GM18511 (cell line): ENCODE measurements around the gene CELA2B.
"Not testable (repeated sequence)": the region's sequence is repeated elsewhere in the genome, so short reads cannot be mapped to it uniquely, and the experiment has no call there.

Experiments
- ATAC-seq: cut with Tn5 transposase; IDR thresholded peaks from one replicate; pipeline ENCODE4 v1.9.1; 2021; ENCODE audit warnings: mild to moderate bottlenecking, moderate library complexity; ENCODE audit not compliant: unreplicated experiment

Gene CELA2B

DNA sequence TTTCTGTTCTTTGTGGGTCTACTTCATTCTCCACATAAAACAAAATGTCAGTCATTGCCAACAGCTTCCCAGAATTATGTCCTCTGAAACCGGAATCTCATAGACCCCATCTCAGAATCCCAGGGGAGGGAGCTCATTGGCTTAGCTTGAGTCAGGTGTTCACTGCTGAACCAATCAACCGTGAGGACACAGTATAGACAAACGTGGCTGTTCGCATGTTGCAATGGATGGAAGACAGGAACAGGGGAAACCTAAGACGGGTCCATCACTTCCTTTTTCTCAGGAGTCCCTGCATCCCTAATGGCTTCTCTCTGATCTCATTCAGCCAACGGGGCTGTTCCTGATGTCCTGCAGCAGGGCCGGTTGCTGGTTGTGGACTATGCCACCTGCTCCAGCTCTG lies 10.2 kb upstream of the CELA2B start:
- ATAC-seq: no peak

DNA sequence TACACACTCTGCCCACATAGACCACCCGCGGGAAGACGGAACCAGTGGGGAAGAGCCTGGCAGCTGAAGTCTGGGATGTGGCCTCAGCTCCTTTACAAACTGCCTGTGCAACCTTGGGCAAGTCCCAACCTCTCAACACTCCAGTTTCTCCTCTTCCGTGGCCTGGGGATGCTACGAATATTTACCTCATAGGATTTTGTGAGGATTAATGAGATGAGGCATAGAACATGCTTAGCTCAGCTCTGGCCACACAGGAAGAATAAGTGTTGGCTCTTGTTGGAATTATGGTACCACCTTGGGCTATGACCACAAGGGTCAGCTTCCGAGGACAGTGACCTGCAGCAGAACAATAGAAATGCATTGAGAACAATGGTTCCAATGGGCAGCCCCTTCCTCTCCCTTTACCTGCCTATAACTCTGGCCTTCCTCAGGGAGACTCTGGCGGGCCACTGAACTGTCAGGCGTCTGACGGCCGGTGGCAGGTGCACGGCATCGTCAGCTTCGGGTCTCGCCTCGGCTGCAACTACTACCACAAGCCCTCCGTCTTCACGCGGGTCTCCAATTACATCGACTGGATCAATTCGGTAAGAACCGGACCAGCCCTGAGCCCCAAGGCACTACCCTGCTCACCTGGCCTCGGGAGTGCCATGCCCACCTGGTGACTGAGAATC lies 8.8 kb upstream of the CELA2B start:
- ATAC-seq: not testable (repeated sequence)

- no peak for ATAC-seq
Measured at GRCh38 chr1:15468145-15468544, 7.8 kb upstream of the CELA2B start.

DNA sequence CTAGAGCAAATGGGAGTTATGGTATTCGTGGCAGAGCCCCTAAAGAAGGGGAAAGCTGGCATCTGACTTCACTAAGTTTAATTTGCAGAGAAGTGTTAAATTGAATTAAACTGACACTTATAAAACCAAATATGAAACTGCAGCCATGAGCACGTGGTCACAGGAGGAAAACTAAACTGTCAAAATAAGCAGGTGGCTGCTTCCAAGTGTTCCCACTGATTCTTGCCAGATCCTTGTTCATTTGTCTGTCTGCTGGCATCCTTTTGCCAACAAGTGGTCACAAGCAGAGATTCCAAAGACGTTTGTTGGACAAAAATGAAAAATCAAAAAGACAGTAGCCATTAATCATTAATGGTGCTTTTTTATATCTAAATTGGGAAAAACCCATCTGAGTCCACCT lies 6.5 kb upstream of the CELA2B start:
- no peak for ATAC-seq

- not testable (repeated sequence) for ATAC-seq
Measured at GRCh38 chr1:15469821-15470448, 6.0 kb upstream of the CELA2B start.

DNA sequence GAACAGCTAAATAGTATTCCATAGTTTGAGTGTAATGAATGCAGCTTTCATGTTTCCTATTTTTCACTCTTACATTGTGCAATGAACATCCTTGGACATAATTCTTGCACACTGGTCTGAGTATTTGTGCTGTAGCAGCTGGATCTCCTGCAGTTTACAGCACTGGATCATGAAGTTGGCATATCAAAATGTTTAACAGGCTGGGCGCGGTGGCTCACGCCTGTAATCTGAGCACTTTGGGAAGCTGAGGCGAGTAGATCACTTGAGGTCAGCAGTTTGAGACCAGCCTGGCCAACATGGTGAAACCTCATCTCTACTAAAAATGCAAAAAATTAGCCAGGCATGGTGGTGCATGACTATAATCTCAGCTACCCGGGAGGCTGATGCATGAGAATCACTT lies 4.8 kb upstream of the CELA2B start:
- ATAC-seq: not testable (repeated sequence)

- not testable (repeated sequence) for ATAC-seq
Measured at GRCh38 chr1:15471723-15472122, 4.2 kb upstream of the CELA2B start.

DNA sequence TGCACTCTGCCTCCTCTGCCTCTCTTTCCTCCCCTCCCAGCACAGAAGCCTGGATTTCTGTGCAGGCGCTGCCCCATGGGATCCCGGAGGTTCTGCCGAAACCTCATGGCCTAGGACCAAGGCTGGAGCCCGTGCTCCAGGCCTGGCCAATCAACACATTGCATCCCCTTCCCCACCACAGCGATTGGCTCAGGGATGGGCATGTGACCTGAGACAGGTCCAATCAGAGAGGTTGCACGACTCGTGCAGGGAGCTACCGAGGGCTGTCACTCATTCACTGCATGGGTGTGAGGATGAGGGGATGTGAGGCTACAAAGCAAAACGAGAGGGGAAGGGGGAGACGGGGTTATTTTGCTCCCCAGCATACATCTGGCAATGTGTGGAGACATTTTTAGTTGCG lies 3.3 kb upstream of the CELA2B start:
- no peak for ATAC-seq

DNA sequence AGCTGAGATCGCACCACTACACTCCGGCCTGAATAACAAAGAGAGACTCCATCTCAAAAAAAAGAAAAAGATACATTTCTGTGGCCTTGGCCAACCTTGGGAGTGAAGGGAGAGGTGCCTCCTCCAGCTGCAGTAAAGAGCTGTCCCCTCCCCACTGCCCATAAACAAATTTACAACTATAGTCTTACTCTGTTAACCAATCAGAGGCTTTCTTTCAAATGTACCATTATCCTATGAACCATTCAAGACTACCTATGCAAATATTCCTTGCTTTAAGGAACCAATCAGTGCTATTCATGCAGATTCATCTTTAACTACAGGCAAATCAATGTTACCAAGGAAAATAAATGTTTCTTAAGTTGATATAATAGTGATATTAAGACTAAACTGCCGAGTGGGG lies 1.0 kb downstream of the CELA2B start:
- ATAC-seq: no peak

DNA sequence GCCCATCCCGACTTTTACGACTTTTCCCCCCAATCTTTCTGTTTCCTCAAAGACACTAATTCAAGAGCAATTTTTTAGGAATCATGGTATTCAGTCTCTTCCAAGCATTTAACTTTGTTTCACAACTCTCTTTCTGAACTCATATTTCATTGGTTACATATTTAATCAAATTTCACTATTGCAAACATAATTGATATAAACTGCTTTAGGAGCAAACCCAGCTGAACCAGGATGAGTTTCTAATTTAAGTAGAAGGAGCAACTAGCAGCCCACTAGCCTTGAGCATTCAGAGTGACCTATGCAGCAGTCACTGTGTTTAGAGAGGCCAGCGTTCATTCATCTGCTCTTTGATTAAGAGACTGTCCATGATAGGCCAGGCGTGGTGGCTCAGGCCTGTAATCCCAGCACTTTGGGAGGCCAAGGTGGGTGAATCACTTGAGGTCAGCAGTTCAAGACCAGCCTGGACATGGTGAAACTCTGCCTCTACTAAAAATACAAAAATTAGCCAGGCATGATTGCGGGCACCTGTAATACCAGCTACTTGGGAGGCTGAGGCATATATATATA lies 1.8 kb downstream of the CELA2B start:
- no peak for ATAC-seq

DNA sequence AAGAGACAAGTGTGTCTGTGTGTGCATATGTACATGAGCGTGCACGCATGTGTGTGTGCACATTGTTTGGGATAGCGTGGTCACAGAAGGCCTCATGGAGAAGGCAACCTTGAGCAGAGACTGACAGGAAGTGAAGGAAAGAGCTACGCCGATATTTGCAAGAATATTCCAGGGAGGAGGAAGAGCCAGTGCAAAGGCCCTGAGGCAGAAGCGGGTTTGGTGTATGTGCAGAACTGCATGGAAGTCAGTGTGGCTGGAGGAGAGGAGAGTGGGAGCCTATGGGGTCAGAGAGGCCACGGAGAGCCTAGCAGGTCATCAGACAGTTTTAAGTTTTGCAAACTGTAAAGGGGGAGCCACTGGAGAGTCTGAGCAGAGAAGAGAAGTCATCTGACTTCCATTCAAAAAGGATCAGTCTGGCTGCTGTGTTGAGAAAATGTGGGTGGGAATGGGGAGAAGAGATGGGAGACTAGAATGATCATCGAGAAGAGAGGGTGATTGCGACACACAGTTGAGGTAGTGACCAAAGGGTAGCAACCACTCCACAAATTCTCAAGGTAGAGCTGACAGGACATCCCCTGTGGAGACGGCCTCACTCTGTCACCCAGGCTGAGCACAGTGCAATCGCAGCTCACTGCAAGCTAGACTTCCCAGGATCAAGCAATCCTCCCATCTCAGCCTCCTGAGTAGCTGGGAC lies 3.9 kb downstream of the CELA2B start:
- no peak for ATAC-seq

DNA sequence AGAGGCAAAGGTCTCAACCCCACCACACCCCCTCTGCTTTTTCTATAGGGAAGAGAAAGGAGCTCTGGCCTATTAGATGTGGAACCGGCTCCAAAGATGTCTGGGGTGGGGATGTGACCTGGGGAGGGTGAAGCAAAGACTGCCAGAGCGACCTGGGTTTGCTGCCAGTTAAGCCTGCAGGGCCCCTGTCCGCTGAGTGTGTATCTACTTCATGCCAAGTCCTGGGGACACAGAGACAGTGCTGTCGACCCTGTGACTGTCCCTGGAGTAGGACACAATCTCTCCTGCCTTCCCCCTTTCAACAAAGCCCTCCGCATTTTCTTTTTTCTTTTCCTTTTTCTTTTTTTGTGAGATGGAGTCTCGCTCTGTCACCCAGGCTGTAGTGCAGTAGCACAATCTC lies 6.6 kb downstream of the CELA2B start:
- ATAC-seq: not testable (repeated sequence)

DNA sequence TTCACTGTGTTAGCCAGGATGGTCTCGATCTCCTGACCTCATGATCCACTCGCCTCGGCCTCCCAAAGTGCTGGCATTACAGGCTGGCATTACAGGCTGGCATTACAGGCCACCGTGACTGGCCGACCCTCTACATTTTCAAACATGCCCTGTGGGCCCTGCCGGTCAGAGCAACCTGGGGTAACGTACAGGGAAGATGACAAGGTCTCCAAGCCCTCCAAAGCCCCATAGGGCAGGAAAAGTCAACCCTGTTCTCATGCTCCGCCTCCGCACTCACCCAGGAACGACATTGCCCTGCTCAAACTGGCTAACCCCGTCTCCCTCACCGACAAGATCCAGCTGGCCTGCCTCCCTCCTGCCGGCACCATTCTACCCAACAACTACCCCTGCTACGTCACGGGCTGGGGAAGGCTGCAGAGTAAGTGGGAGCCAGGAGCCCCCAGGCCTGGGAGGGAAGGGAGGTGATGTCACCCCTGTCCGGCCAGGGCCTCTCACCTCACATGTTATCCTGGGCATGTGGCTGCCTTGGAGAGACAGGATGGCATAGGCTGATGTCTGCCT lies 7.2 kb downstream of the CELA2B start:
- not testable (repeated sequence) for ATAC-seq

GRCh38 chr1:15483971-15484370 lies 8.1 kb downstream of the CELA2B start:
- ATAC-seq: no peak

DNA sequence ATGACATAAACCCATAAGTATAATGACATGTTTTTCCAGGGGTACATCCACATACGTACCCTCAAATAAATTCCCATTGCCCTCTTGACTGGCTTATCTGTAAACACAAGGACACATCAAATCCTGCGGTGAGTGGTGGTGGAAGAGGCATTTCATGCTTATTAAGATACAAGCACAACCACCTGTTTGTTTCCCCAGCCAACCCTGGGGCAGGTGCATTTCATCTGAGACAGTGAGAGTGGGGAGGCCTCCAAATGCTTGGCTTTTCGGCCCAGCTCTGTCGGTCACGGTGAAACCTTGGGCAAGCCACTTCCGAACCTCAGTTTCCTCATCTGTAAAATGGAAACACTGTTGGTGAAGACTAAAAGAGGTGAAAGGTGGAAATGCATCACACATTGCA lies 8.5 kb downstream of the CELA2B start:
- ATAC-seq: not testable (repeated sequence)

DNA sequence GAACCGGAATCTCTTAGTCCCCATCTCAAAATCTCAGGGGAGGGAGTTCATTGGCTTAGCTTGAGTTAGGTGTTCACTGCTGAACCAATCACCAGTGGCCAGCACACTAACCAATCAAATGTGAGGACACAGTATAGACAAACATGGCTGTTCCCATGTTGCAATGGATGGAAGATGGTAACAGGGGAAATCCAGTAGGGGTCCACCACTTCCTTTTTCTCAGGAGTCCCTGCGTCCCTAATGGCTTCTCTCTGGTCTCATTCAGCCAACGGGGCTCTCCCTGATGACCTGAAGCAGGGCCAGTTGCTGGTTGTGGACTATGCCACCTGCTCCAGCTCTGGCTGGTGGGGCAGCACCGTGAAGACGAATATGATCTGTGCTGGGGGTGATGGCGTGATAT lies 9.7 kb downstream of the CELA2B start:
- no peak for ATAC-seq

GRCh38 chr1:15486844-15487610 lies 11.1 kb downstream of the CELA2B start:
- ATAC-seq: not testable (repeated sequence)

DNA sequence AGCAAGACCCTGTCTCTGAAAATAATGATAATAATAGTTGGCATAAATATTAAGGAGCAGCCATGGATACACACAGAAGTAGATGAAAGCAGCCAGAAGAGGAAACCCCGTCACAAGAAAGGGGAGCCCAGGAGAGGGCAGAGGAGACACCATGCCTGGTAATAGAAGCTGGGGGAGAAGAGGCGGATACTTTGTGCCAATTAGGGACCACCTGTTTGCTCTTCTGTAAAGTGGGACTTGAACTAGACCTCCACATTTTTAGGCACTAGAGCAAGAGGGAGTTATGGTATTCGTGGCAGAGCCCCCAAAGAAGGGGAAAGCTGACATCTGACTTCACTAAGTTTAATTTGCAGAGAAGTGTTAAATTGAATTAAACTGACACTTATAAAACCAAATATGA lies 12.5 kb downstream of the CELA2B start:
- no peak for ATAC-seq

DNA sequence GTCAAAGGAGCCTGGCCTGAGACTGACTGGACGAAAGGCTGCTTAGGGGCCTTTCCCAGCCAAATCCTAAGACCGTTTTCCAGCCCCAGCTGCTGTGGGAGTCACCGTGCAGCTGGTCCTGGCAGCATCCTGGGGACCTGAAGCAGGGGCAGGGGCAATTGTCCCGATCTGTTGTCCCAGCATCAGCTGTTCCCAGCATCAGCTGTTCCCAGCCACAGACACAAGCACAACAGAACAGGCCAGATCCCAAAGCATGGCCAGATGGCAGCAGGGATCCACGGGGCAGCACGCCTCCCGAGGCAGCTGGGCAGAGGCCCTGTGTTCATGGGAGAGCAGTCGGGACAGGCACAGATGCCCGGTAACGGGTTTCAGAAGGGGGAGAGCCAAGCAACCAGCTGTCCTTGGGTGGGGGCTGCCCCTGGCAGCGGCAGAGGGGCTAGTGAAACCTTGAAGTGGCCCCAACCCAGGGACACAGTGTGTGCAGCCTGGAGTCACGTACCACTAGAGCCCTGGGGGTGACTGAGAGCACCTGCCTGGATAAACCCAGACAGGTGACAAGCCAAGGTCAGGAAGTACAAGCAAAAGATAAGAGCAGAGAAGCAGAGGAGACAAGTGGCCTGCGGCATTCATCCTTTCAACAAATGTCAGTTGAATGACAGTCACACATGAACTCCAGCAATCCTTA lies 13.3 kb downstream of the CELA2B start:
- ATAC-seq: no peak

DNA sequence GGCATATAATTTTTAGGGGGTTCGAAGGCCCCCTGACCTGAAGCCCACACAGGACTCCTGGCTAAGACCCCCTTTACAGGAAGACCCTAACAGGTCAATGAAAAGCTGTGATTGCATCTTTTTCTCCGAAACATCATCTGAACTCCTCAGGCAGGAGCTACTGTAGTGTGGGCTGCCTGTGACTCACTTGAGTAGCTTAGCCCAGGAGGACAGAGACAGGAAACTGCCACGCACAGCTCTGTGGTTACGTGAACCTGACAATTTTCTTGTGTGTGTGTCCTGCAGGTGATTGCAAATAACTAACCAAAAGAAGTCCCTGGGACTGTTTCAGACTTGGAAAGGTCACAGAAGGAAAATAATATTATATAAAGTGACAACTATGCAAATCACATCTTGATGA lies 15.1 kb downstream of the CELA2B start:
- ATAC-seq: not testable (repeated sequence)
